Aorta (tissue), 5 donors: ENCODE measurements around the gene CPED1. TPM values are rescaled to one million over a fixed set of nuclear protein-coding genes. Genes with fewer than 3 reads are reported as not detected.

Experiments used
- ATAC-seq: fragments of 200-7000 bp; cut with Tn5 transposase; one replicate; pipeline ENCODE4 v1.9.1; 2022; ENCODE audit warnings: moderate library complexity; ENCODE audit not compliant: low FRiP score
- DNase-seq, 2 donors: peaks; one replicate each; pipeline ENCODE4 v3.0.0-alpha.2; 2020
- H3K27ac ChIP-seq, 2 donors: one replicate each; pipeline ENCODE4 v1.5.1; 2013; ENCODE audit warnings: low read length in 2 of 2, mild to moderate bottlenecking in 2 of 2, moderate library complexity in 2 of 2, control low read depth in 1 of 2, inconsistent platforms in 1 of 2, low read depth in 1 of 2
- H3K27me3 ChIP-seq, 2 donors: one replicate each; pipeline ENCODE4 v1.6.1; 2013; ENCODE audit warnings: control low read depth in 1 of 2, low read length in 1 of 2, mild to moderate bottlenecking in 1 of 2, moderate library complexity in 1 of 2; ENCODE audit not compliant: insufficient read depth in 2 of 2, control insufficient read depth in 1 of 2
- H3K36me3 ChIP-seq, 2 donors: one replicate each; pipeline ENCODE4 v1.6.1; 2013; ENCODE audit warnings: control low read depth in 1 of 2, low read length in 1 of 2, mild to moderate bottlenecking in 1 of 2; ENCODE audit not compliant: insufficient read depth in 2 of 2, control insufficient read depth in 1 of 2
- H3K4me1 ChIP-seq, 2 donors: one replicate each; pipeline ENCODE4 v1.6.1; 2013; ENCODE audit warnings: low read length in 2 of 2, control low read depth in 1 of 2, mild to moderate bottlenecking in 1 of 2, moderate library complexity in 1 of 2; ENCODE audit not compliant: insufficient read depth in 2 of 2, control insufficient read depth in 1 of 2
- H3K4me3 ChIP-seq, 2 donors: one replicate each; pipeline ENCODE4 v1.5.1; 2013; ENCODE audit warnings: low read length in 2 of 2, control low read depth in 1 of 2, mild to moderate bottlenecking in 1 of 2
- H3K9me3 ChIP-seq: one replicate; pipeline ENCODE4 v1.6.1; 2013; ENCODE audit warnings: mild to moderate bottlenecking, low read length; ENCODE audit not compliant: control insufficient read depth
- WGBS, 2 donors: extraction: QIAGEN DNeasy Blood & Tissue Kit; methylation state at CpG; one replicate each; pipeline ENCODE4 v1.1.7; 2013; 5-methylcytosine and 5-hydroxymethylcytosine counted together
- intact Hi-C, 2 donors: fragments of 100-400 bp; cut with DNase I; formaldehyde crosslinking; loops; one replicate each; pipeline versions ENCODE4 v1.14.2 to v1.15.0; 2022
- polyA plus RNA-seq, 2 donors: library from polyadenylated mRNA; stranded (reverse); fragments of 200-250 nt; gene quantifications; one replicate each; pipeline ENCODE4 v1.2.3, GENCODE V29; 2013
- total RNA-seq, 2 donors: library from RNA; stranded (reverse); fragmentation: NEBNext Ultra II Directional; extraction: Animal tissue kit (Norgen Biotek cat#: 25700); gene quantifications; one replicate each; pipeline ENCODE4 v1.2.1, GENCODE V29; 2021
- donor health status: healthy with polysubstance abuse.
- donor health status: Bipolar disorder and iron deficiency.
- donor health status: DM: no; HTN: no; CAD: no.
- donor health status: DM: no; HTN: no; CAD: no.
- donor health status: DM: yes; HTN: yes; CAD: no.

Gene CPED1
- total and polyA plus RNA-seq, 4 donors, result 35.3 to 201 (median 79.0) TPM

- Histone ChIP-seq H3K27me3 (no peaks in the 10 kb centered on the region), H3K9me3 (no peaks in the 10 kb centered on the region), H3K4me3 (peak overlapping the region in 1 of 2 donors; percentile 16), H3K36me3 (no peaks in the 10 kb centered on the region), H3K27ac (no peak overlapping the region), H3K4me1 (no peaks in the 10 kb centered on the region)
- DNase-seq (no peak), ATAC-seq (no peak)
- WGBS, 2 donors, result 4% methylated on average over 52 of the region's 52 CpGs
- intact Hi-C loops, result no loop called here
These were observed 341.7 kb downstream of the CPED1 start for GRCh38 chr7:121330053-121330833.

GRCh38 chr7:121331048-121331447 is 342.5 kb downstream of the CPED1 start:
- no peak for ATAC-seq
- no peak overlapping the region for H3K4me3 ChIP-seq
- intact Hi-C loops, result no loop called here
- no peak overlapping the region for H3K27ac ChIP-seq
- H3K4me1 ChIP-seq, result no peaks in the 10 kb centered on the region
- no peaks in the 10 kb centered on the region for H3K9me3 ChIP-seq
- WGBS, 2 donors, result 79% methylated on average over 4 of the region's 4 CpGs
- no peaks in the 10 kb centered on the region for H3K27me3 ChIP-seq
- H3K36me3 ChIP-seq, result no peaks in the 10 kb centered on the region
- DNase-seq, result no peak

- H3K4me1 ChIP-seq, result no peaks in the 10 kb centered on the region
- intact Hi-C loops, result no loop called here
- H3K27me3 ChIP-seq, result no peaks in the 10 kb centered on the region
- no peak overlapping the region for H3K27ac ChIP-seq
- ATAC-seq (no peak), DNase-seq (no peak)
- H3K36me3 ChIP-seq, result no peaks in the 10 kb centered on the region
- 57 to 74% methylated on average over 5 of the region's 5 CpGs for WGBS, 2 donors
- H3K4me3 ChIP-seq, result no peak overlapping the region
- H3K9me3 ChIP-seq, result no peaks in the 10 kb centered on the region
These were observed 343.1 kb downstream of the CPED1 start for GRCh38 chr7:121331574-121331973.

- ATAC-seq (no peak), DNase-seq (no peak)
- no peak overlapping the region for H3K27ac ChIP-seq
- intact Hi-C loops, result no loop called here
- H3K4me3 ChIP-seq, result no peak overlapping the region
- WGBS, 2 donors, result 62 to 83% methylated on average over 4 of the region's 4 CpGs
- no peaks in the 10 kb centered on the region for H3K9me3 ChIP-seq
- no peaks in the 10 kb centered on the region for H3K27me3 ChIP-seq
- no peaks in the 10 kb centered on the region for H3K4me1 ChIP-seq
- H3K36me3 ChIP-seq, result no peaks in the 10 kb centered on the region
These were observed 345.9 kb downstream of the CPED1 start for GRCh38 chr7:121334376-121334775.

- H3K9me3 ChIP-seq, result no peaks in the 10 kb centered on the region
- intact Hi-C loops, result no loop called here
- no peak overlapping the region for H3K4me3 ChIP-seq
- H3K36me3 ChIP-seq, result no peaks in the 10 kb centered on the region
- H3K4me1 ChIP-seq, result no peaks in the 10 kb centered on the region
- H3K27me3 ChIP-seq, result no peaks in the 10 kb centered on the region
- ATAC-seq, result no peak
- no peak for DNase-seq
- WGBS, 2 donors, result 81 to 83% methylated on average over 10 of the region's 10 CpGs
- no peak overlapping the region for H3K27ac ChIP-seq
These were observed 346.6 kb downstream of the CPED1 start for GRCh38 chr7:121334875-121335648.

- no peak for DNase-seq
- WGBS, 2 donors, result 71% methylated on average over 3 of the region's 3 CpGs
- H3K4me1 ChIP-seq, result no peaks in the 10 kb centered on the region
- H3K36me3 ChIP-seq, result no peaks in the 10 kb centered on the region
- H3K27me3 ChIP-seq, result no peaks in the 10 kb centered on the region
- H3K9me3 ChIP-seq, result no peaks in the 10 kb centered on the region
- H3K27ac ChIP-seq, result no peak overlapping the region
- no peak for ATAC-seq
- intact Hi-C loops, result no loop called here
- H3K4me3 ChIP-seq, result no peak overlapping the region
These were observed 348.1 kb downstream of the CPED1 start for GRCh38 chr7:121336579-121336978.

- WGBS, 2 donors, result 46 to 60% methylated on average over 3 of the region's 3 CpGs
- no peaks in the 10 kb centered on the region for H3K27me3 ChIP-seq
- H3K4me3 ChIP-seq, result no peak overlapping the region
- no peaks in the 10 kb centered on the region for H3K4me1 ChIP-seq
- H3K9me3 ChIP-seq, result no peaks in the 10 kb centered on the region
- intact Hi-C loops, result no loop called here
- H3K36me3 ChIP-seq, result no peaks in the 10 kb centered on the region
- ATAC-seq (no peak), DNase-seq (no peak)
- H3K27ac ChIP-seq, result no peak overlapping the region
These were observed 348.9 kb downstream of the CPED1 start for GRCh38 chr7:121337398-121337797.

- 86 to 89% methylated on average over 5 of the region's 5 CpGs for WGBS, 2 donors
- Histone ChIP-seq H3K4me3 (no peak overlapping the region), H3K36me3 (no peaks in the 10 kb centered on the region), H3K27me3 (no peaks in the 10 kb centered on the region), H3K27ac (no peak overlapping the region), H3K4me1 (no peaks in the 10 kb centered on the region), H3K9me3 (no peaks in the 10 kb centered on the region)
- ATAC-seq, result no peak
- DNase-seq, result no peak
- intact Hi-C loops, result no loop called here
These were observed 350.6 kb downstream of the CPED1 start for GRCh38 chr7:121339082-121339481.

GRCh38 chr7:121341933-121342332 is 353.4 kb downstream of the CPED1 start:
- Histone ChIP-seq H3K4me3 (no peak overlapping the region), H3K9me3 (no peaks in the 10 kb centered on the region), H3K27ac (no peak overlapping the region), H3K27me3 (no peaks in the 10 kb centered on the region), H3K36me3 (peaks cover 0 to 2% of the 10 kb centered on the region in 2 donors), H3K4me1 (no peaks in the 10 kb centered on the region)
- ATAC-seq (no peak), DNase-seq (no peak)
- intact Hi-C loops, result no loop called here
